WERI-Rb-1 (cell line): Measurements from ENCODE around the gene TNNI2.

Source experiments
- DNase-seq: peaks from one replicate; pipeline ENCODE4 v3.0.0-alpha.2; 2020
- H3K27ac ChIP-seq: fragments of 250-450 bp; sonication (Bioruptor Pico); 2 replicates; pipeline ENCODE4 v1.5.1; 2020; ENCODE audit warnings: mild to moderate bottlenecking, moderate library complexity
- H3K27me3 ChIP-seq: fragments of 250-450 bp; sonication (Bioruptor Pico); 2 replicates; pipeline ENCODE4 v1.5.1; 2021; ENCODE audit warnings: mild to moderate bottlenecking, low read depth, moderate library complexity; ENCODE audit not compliant: insufficient read depth, severe bottlenecking
- H3K36me3 ChIP-seq: fragments of 250-450 bp; sonication (Bioruptor Pico); 2 replicates; pipeline ENCODE4 v1.5.1; 2020; ENCODE audit warnings: mild to moderate bottlenecking, moderate library complexity
- H3K4me3 ChIP-seq: 2 replicates; pipeline ENCODE4 v1.5.1; 2011; ENCODE audit warnings: low read depth, mild to moderate bottlenecking, control low read depth, low read length
- H3K9me3 ChIP-seq: fragments of 250-450 bp; sonication (Bioruptor Pico); 2 replicates; pipeline ENCODE4 v1.5.1; 2021; ENCODE audit warnings: mild to moderate bottlenecking, moderate library complexity; ENCODE audit not compliant: severe bottlenecking
- TF ChIP-seq, protein P1 (sequence below): IDR thresholded peaks from 2 replicates; pipeline ENCODE4 v1.5.1; 2011; ENCODE audit warnings: low read depth, mild to moderate bottlenecking, control low read depth, inconsistent platforms, low read length

TNNI2 gene

DNA sequence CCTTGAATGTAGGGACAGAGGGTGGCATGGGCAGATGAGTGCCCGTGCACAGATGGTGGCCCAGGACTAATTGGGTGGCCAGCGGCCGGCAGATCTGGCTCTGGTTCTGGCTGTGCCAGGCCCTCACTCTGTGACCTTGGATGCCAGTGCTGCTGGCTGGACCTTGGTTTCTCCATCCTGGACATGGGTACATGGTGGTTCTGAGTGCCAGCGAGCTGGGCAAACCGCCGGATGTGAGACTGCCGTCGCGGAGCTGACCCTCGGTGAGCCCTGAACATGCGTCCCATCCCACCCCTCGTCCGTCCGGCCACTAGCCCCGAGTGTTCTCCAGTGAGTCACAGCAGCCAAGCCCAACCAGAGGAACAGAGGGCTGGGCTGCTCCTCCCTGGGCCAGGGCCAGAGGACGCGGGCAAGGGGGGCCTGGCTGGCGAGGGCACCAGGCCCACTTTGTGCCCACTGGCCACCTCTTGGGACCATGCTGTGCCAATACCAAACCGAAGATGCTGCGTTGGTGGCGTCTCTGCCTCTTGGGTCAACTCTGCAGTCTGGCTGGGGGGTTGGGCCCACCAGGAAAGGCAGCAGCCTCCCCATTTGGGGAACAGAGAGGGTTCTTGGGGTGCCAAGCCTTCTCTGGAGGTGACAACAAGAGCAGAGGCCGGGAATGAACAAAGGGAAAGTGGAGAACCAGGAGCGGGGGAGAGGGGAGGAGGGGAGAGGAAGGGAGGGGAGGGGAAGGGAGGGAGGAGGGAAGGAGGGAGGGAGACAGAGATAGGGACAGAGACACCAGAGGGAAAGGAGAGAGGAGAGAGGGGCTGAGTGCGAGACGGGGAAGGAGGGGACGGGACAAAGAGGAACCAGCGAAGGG, 24.8 kb downstream of the TNNI2 start:
- H3K36me3 ChIP-seq: no peaks in the 10 kb centered on the region
- DNase-seq: no peak
- H3K4me3 ChIP-seq: no peak overlapping the region
- no peaks in the 10 kb centered on the region for H3K9me3 ChIP-seq
- TF ChIP-seq, protein P1, sequence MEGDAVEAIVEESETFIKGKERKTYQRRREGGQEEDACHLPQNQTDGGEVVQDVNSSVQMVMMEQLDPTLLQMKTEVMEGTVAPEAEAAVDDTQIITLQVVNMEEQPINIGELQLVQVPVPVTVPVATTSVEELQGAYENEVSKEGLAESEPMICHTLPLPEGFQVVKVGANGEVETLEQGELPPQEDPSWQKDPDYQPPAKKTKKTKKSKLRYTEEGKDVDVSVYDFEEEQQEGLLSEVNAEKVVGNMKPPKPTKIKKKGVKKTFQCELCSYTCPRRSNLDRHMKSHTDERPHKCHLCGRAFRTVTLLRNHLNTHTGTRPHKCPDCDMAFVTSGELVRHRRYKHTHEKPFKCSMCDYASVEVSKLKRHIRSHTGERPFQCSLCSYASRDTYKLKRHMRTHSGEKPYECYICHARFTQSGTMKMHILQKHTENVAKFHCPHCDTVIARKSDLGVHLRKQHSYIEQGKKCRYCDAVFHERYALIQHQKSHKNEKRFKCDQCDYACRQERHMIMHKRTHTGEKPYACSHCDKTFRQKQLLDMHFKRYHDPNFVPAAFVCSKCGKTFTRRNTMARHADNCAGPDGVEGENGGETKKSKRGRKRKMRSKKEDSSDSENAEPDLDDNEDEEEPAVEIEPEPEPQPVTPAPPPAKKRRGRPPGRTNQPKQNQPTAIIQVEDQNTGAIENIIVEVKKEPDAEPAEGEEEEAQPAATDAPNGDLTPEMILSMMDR: no peak
- peaks cover 88% of the 10 kb centered on the region for H3K27me3 ChIP-seq
- H3K27ac ChIP-seq: no peak overlapping the region

DNA sequence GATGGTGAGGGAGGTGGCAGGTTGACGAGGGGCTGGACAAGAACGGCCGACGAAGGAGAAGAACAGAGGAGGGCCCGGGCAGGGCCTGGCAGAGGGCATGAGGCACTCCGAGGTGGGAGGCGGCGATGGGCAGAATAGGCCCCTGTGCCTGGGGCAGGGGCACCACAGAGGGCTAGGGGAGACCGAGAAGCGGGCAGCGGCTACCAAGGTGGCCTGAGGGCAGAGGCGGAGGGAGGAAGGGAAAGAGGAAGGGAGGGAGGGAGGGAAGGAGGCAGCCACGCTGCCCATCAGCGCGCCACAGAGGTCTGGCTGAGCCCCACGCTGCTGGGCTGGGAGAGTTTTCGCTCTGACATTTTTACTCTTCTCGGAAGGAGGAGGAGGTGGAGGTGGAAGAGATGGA, 25.4 kb downstream of the TNNI2 start:
- peaks cover 88% of the 10 kb centered on the region for H3K27me3 ChIP-seq
- TF ChIP-seq, protein P1: no peak
- no peaks in the 10 kb centered on the region for H3K9me3 ChIP-seq
- no peak for DNase-seq
- no peaks in the 10 kb centered on the region for H3K36me3 ChIP-seq
- H3K27ac ChIP-seq: no peak overlapping the region
- H3K4me3 ChIP-seq: no peak overlapping the region

DNA sequence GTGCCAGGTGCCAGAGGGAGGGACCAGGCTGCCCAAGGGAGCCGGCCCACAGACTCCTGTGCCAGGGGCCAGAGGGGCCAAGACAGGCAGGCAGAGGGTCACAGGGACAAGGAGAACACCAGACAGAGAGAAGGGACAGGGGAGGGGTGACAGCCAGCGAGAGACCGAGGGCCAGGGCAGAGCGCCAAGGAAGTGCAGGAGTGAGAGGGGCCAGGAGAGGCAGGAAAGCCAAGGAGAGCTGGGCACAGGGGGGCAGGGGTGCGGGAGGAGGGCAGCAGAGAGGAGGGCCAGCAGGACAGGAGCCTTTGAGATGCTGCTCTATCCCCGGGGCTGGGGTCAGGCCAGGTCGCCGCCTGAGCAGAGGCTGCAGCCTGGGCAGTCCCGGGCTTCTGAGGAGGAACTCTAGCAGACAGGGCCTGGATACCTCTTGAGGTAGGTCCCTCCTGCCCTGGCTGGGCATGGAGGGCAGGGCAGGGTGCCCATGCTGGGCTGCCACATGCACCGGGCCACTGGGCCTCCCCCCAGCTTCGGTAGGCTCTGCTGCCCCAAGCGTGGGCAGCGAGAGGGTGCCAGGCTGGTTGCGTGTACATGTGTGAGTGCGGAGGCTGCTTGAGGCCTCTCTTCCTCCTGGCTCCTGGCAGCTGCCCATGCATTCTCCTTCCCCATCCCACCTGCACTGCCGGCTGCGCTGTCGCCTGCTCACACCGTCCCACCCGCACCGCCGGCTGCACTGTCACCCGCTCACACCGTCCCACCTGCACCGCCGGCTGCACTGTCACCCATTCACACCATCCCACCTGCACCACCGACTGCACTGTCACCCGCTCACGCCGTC, 26.3 kb downstream of the TNNI2 start:
- TF ChIP-seq, protein P1: no peak
- no peak overlapping the region for H3K27ac ChIP-seq
- H3K27me3 ChIP-seq: peaks cover 91% of the 10 kb centered on the region
- no peaks in the 10 kb centered on the region for H3K36me3 ChIP-seq
- no peaks in the 10 kb centered on the region for H3K9me3 ChIP-seq
- DNase-seq: no peak
- H3K4me3 ChIP-seq: no peak overlapping the region

DNA sequence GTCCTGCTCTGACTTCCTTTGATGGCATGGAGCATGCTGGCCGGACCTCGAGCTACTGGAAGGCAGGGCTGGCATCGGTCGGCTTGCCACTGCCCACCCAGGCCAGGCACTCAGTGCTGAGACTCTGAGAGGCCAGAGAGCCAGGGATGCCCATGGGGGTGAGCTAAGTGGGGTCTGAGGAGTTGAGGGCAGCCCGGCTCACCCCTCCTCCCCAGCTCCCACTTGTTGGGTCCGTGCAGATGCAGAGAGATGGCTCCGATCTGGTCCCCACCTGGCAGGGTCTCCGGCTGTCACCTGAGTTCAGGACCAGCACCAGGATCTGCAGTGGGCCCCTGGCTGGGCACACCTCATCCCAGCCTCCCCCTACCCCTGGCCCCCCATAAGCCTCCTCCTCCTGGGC, 27.4 kb downstream of the TNNI2 start:
- TF ChIP-seq, protein P1: no peak
- no peak for DNase-seq
- Histone ChIP-seq H3K9me3 (no peaks in the 10 kb centered on the region), H3K4me3 (no peak overlapping the region), H3K27ac (no peak overlapping the region), H3K36me3 (no peaks in the 10 kb centered on the region), H3K27me3 (peaks cover 92% of the 10 kb centered on the region)

- no peak overlapping the region for H3K4me3 ChIP-seq
- H3K9me3 ChIP-seq: no peaks in the 10 kb centered on the region
- TF ChIP-seq, protein P1: no peak
- DNase-seq: no peak
- no peaks in the 10 kb centered on the region for H3K36me3 ChIP-seq
- peaks cover 93% of the 10 kb centered on the region for H3K27me3 ChIP-seq
- no peak overlapping the region for H3K27ac ChIP-seq
Measured at GRCh38 chr11:1866776-1867175, 28.0 kb downstream of the TNNI2 start.
